ENCODE results near the gene USP35. TPM values are rescaled to one million over a fixed set of nuclear protein-coding genes. Genes with fewer than 3 reads are reported as not detected.

Gene USP35
- total RNA-seq, 3 donors from 2014 or later: 5.1 to 16.1 (median 11.3) TPM

DNA sequence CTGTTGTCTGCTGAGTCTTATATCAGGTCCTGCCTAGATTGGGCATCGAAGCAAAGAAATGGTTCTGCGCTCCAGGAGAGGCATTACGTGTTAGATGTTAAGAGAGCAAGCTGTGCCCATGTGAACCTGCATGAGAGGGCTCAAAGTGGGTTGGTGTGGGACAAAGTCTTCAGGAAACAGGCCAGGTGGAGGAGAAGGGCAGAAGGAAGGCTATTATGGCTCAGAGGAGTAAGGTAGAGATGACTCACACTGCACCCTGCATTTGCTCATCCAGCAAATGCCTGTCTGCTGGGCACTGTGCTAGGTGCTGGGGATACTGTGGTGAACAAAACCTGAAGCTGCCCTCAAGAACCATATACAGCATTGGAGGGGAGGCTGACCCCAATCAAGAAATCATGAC is 5.8 kb downstream of the USP35 start:
- H3K27ac ChIP-seq: no peak overlapping the region
- DNase-seq (ENCODE audit: low spot score in 2 of 2): no peak
- intact Hi-C loops (cut with DNase I; ENCODE audit: low total_unique reads): loop anchor here (1.0 kb wide), 1 partner anchor 33 kb away; no protein-coding TSS in a partner anchor
- H3K9me3 ChIP-seq: no peaks in the 10 kb centered on the region
- no peak for TF ChIP-seq POLR2AphosphoS5 (IDR thresholded peaks at IDR 0.05)
- no peak for TF ChIP-seq POLR2A (IDR thresholded peaks at IDR 0.05)
- TF ChIP-seq, protein P1, sequence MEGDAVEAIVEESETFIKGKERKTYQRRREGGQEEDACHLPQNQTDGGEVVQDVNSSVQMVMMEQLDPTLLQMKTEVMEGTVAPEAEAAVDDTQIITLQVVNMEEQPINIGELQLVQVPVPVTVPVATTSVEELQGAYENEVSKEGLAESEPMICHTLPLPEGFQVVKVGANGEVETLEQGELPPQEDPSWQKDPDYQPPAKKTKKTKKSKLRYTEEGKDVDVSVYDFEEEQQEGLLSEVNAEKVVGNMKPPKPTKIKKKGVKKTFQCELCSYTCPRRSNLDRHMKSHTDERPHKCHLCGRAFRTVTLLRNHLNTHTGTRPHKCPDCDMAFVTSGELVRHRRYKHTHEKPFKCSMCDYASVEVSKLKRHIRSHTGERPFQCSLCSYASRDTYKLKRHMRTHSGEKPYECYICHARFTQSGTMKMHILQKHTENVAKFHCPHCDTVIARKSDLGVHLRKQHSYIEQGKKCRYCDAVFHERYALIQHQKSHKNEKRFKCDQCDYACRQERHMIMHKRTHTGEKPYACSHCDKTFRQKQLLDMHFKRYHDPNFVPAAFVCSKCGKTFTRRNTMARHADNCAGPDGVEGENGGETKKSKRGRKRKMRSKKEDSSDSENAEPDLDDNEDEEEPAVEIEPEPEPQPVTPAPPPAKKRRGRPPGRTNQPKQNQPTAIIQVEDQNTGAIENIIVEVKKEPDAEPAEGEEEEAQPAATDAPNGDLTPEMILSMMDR (IDR thresholded peaks at IDR 0.05): no peak
- no peaks in the 10 kb centered on the region for H3K36me3 ChIP-seq
- no peaks in the 10 kb centered on the region for H3K27me3 ChIP-seq
- H3K4me1 ChIP-seq: peaks cover 3 to 6% of the 10 kb centered on the region in 2 donors
- H3K4me3 ChIP-seq: no peak overlapping the region

- intact Hi-C loops (cut with DNase I; ENCODE audit: low total_unique reads): no loop called here
Observed at GRCh38 chr11:78195917-78196560, 7.3 kb downstream of the USP35 start.

DNA sequence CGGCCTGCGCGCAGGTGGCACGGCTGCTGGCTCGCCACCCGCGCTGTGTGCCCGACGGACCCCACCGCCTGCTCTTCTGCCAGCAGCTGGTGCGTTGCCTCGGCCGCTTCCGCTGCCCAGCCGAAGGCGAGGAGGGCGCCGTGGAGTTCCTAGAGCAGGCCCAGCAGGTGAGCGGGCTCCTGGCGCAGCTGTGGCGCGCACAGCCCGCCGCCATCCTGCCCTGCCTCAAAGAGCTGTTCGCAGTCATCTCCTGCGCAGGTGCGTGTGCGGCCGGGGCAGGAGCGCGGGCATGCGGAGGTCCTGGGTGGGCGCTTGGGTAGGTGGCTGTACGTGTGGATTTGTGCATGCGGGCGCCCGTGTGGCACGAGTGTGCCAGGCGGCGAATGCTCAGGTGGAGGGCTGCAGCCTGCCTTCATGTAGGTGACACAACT is 8.0 kb downstream of the USP35 start:
- no peaks in the 10 kb centered on the region for H3K36me3 ChIP-seq
- TF ChIP-seq, protein P1 (IDR thresholded peaks at IDR 0.05): no peak
- TF ChIP-seq POLR2AphosphoS5 (IDR thresholded peaks at IDR 0.05) (no peak), POLR2A (IDR thresholded peaks at IDR 0.05) (no peak)
- intact Hi-C loops (cut with DNase I; ENCODE audit: low total_unique reads): no loop called here

More at GRCh38 chr11:78195917-78196560, 7.3 kb downstream of the USP35 start:
- Histone ChIP-seq H3K27ac (no peak overlapping the region), H3K9me3 (no peaks in the 10 kb centered on the region), H3K4me1 (peaks cover 0 to 5% of the 10 kb centered on the region in 2 donors), H3K27me3 (no peaks in the 10 kb centered on the region), H3K4me3 (peak overlapping the region in 1 of 3 donors; percentile 43), H3K36me3 (no peaks in the 10 kb centered on the region)
- peak in 1 of 2 donors; percentile 44 for DNase-seq (ENCODE audit: low spot score in 2 of 2)
- TF ChIP-seq, protein P1 (IDR thresholded peaks at IDR 0.05): no peak
- TF ChIP-seq POLR2A (IDR thresholded peaks at IDR 0.05): no peak
- no peak for TF ChIP-seq POLR2AphosphoS5 (IDR thresholded peaks at IDR 0.05)

DNA sequence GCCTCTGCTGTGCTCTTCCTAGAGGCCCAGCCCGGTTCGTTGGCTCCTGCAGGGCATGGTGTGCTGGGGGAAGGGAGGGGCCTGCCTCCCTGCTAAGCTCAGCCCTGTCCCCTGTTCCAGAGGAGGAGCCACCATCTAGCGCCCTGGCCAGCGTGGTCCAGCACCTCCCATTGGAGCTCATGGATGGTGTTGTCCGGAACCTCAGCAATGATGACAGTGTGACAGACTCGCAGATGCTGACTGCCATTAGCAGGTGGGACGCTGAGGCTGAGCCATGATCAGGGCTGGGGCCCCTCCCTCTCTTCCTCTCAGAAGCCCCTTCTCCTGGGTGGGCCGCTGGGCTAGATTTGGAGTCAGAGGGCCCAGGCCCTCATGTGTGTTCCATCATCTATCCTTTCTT is 9.1 kb downstream of the USP35 start:
- intact Hi-C loops (cut with DNase I; ENCODE audit: low total_unique reads): no loop called here
- TF ChIP-seq, protein P1 (IDR thresholded peaks at IDR 0.05): no peak
- TF ChIP-seq POLR2AphosphoS5 (IDR thresholded peaks at IDR 0.05): no peak
- TF ChIP-seq POLR2A (IDR thresholded peaks at IDR 0.05): no peak
- H3K4me3 ChIP-seq: no peak overlapping the region
- no peak overlapping the region for H3K27ac ChIP-seq
- H3K4me1 ChIP-seq: no peaks in the 10 kb centered on the region
- H3K9me3 ChIP-seq: no peaks in the 10 kb centered on the region
- no peaks in the 10 kb centered on the region for H3K36me3 ChIP-seq
- DNase-seq (ENCODE audit: low spot score in 2 of 2): peak in 1 of 2 donors; percentile 35
- no peaks in the 10 kb centered on the region for H3K27me3 ChIP-seq

More for the DNA sequence above, 8.0 kb downstream of the USP35 start:
- H3K4me3 ChIP-seq: peak overlapping the region in 1 of 3 donors; percentile 43
- H3K4me1 ChIP-seq: peaks cover 0 to 5% of the 10 kb centered on the region in 2 donors
- H3K27me3 ChIP-seq: no peaks in the 10 kb centered on the region
- no peaks in the 10 kb centered on the region for H3K9me3 ChIP-seq
- H3K27ac ChIP-seq: no peak overlapping the region
- peak in 1 of 2 donors; percentile 19 for DNase-seq (ENCODE audit: low spot score in 2 of 2)

- Histone ChIP-seq H3K4me1 (no peaks in the 10 kb centered on the region), H3K27ac (no peak overlapping the region), H3K36me3 (no peaks in the 10 kb centered on the region), H3K9me3 (no peaks in the 10 kb centered on the region), H3K4me3 (no peak overlapping the region), H3K27me3 (no peaks in the 10 kb centered on the region)
- TF ChIP-seq POLR2A (IDR thresholded peaks at IDR 0.05): no peak
- TF ChIP-seq, protein P1 (IDR thresholded peaks at IDR 0.05): no peak
- no peak for TF ChIP-seq POLR2AphosphoS5 (IDR thresholded peaks at IDR 0.05)
- intact Hi-C loops (cut with DNase I; ENCODE audit: low total_unique reads): no loop called here
- DNase-seq (ENCODE audit: low spot score in 2 of 2): peak in 1 of 2 donors; percentile 17
Observed at GRCh38 chr11:78199015-78199652, 10.4 kb downstream of the USP35 start.

Data from breast epithelium (tissue), 4 donors.